DMS 273 treated with DMSO at 0.1 percent for 48 hours (cell line): ENCODE data around the gene CGB7.
"Not testable (repeated sequence)": the region's sequence is repeated elsewhere in the genome, so short reads cannot be mapped to it uniquely, and the experiment has no call there.

Source experiments
- DNase-seq: peaks from one replicate; lab custom pipeline; 2025; lab: John Stamatoyannopoulos, UW

Gene CGB7

GRCh38 chr19:49057636-49058234, at the start of gene CGB7:
CGB7 (minus strand) TSS chr19:49057749; CDS start chr19:49055375, 2,374 bp downstream.
- DNase-seq: no peak

GRCh38 chr19:49106648-49107135, 49.1 kb upstream of the CGB7 start:
- no peak for DNase-seq

GRCh38 chr19:49104229-49104864, 46.8 kb upstream of the CGB7 start:
- DNase-seq: no peak

GRCh38 chr19:49103331-49104085, 46.0 kb upstream of the CGB7 start:
- DNase-seq: no peak

- no peak for DNase-seq
Observed at GRCh38 chr19:49102303-49102702, 44.8 kb upstream of the CGB7 start.

GRCh38 chr19:49101160-49101559, 43.6 kb upstream of the CGB7 start:
- no peak for DNase-seq

GRCh38 chr19:49098795-49099194, 41.2 kb upstream of the CGB7 start:
- DNase-seq: no peak

GRCh38 chr19:49097453-49098288, 40.1 kb upstream of the CGB7 start:
- DNase-seq: peak; percentile 55

GRCh38 chr19:49094505-49095482, 37.2 kb upstream of the CGB7 start:
- DNase-seq: no peak

GRCh38 chr19:49092686-49093085, 35.1 kb upstream of the CGB7 start:
- no peak for DNase-seq

GRCh38 chr19:49091391-49092038, 34.0 kb upstream of the CGB7 start:
- DNase-seq: no peak

GRCh38 chr19:49086296-49086695, 28.7 kb upstream of the CGB7 start:
- no peak for DNase-seq

GRCh38 chr19:49085868-49086232, 28.3 kb upstream of the CGB7 start:
- DNase-seq: no peak

- DNase-seq: peak; percentile 99
Observed at GRCh38 chr19:49085020-49085867, 27.7 kb upstream of the CGB7 start, which contains the start of gene SNRNP70. SNRNP70 (plus strand) TSS chr19:49085451; CDS start chr19:49086415, 964 bp downstream.

GRCh38 chr19:49084206-49085019, 26.9 kb upstream of the CGB7 start:
- peak; percentile 17 for DNase-seq

- DNase-seq: no peak
Observed at GRCh38 chr19:49081273-49081672, 23.7 kb upstream of the CGB7 start.

- DNase-seq: no peak
Observed at GRCh38 chr19:49080392-49080791, 22.8 kb upstream of the CGB7 start.

- DNase-seq: not testable (repeated sequence)
Observed at GRCh38 chr19:49074869-49075268, 17.3 kb upstream of the CGB7 start.
